ENCODE results near the gene MED12L. TPM values are rescaled to one million over a fixed set of nuclear protein-coding genes. Genes with fewer than 3 reads are reported as not detected.

The MED12L gene
- total and polyA plus RNA-seq, 2 donors from 2014 or later, result 0.13 to 0.82 TPM

DNA sequence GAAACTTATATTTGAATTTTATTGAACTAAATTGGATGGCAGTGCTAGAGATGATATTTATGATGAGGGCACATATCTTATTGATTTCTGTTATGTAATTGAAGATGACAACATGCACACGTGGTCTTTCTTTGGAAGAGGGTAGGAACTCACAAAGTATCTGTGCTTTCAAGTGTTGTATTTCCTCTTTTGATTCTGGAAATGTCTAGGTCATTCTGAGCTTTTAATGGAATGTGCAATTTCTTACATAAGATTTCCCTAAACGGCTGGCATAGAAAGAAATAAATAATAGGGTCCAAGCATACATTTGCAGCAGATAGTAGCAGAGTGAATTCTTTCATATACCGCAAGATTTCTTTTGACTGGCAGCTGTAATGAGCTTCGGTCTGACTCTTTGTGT is 127.7 kb downstream of the MED12L start:
- H3K9ac ChIP-seq (ENCODE audit: low read length in 3 of 3), result no peak overlapping the region
- no peak overlapping the region for H3K4me3 ChIP-seq (ENCODE audit: low read length in 3 of 3)
- no peak for TF ChIP-seq CTCF (IDR thresholded peaks at IDR 0.05; ENCODE audit: borderline replicate concordance, extremely low read depth, insufficient read depth)
- FAIRE-seq (no peak), DNase-seq (no peak)
- no peaks in the 10 kb centered on the region for H3K36me3 ChIP-seq (ENCODE audit: control insufficient read depth in 2 of 3, insufficient read depth in 3 of 3, low read length in 3 of 3)
- H3K4me1 ChIP-seq (ENCODE audit: control insufficient read depth in 2 of 3, insufficient read depth in 2 of 3, low read depth in 1 of 3, low read length in 3 of 3), result no peaks in the 10 kb centered on the region
- no peaks in the 10 kb centered on the region for H3K9me3 ChIP-seq (ENCODE audit: control insufficient read depth in 2 of 3, insufficient read depth in 1 of 3, low read length in 3 of 3)
- H3K27me3 ChIP-seq (ENCODE audit: control insufficient read depth, insufficient read depth, low read length), result no peaks in the 10 kb centered on the region
- no peak overlapping the region for H3K27ac ChIP-seq (ENCODE audit: low read depth in 2 of 2, low read length in 2 of 2)
- intact Hi-C loops (cut with DNase I), result no loop called here

DNA sequence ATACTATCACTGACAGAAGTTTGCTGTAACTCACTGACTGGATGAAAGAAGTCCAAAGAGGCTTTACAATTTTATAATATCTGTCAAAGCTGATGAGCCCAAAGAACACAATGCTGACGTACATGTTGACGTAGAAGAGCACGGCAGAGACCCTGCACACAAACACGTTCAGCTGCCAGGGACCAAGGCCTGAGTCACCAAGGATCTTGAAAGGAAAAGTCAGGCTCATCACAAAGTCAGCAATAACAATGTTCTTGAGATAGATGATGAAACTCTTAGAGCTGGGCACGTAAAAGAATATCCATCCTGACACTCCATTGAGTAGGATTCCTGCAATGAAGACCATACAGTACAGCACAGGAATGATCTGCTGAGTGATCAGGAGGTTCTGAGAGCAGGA is 128.4 kb downstream of the MED12L start:
- Histone ChIP-seq H3K27me3 (ENCODE audit: control insufficient read depth, insufficient read depth, low read length) (no peaks in the 10 kb centered on the region), H3K27ac (ENCODE audit: low read depth in 2 of 2, low read length in 2 of 2) (no peak overlapping the region), H3K9ac (ENCODE audit: low read length in 3 of 3) (no peak overlapping the region), H3K4me3 (ENCODE audit: low read length in 3 of 3) (no peak overlapping the region), H3K9me3 (ENCODE audit: control insufficient read depth in 2 of 3, insufficient read depth in 1 of 3, low read length in 3 of 3) (no peaks in the 10 kb centered on the region), H3K36me3 (ENCODE audit: control insufficient read depth in 2 of 3, insufficient read depth in 3 of 3, low read length in 3 of 3) (no peaks in the 10 kb centered on the region), H3K4me1 (ENCODE audit: control insufficient read depth in 2 of 3, insufficient read depth in 2 of 3, low read depth in 1 of 3, low read length in 3 of 3) (no peaks in the 10 kb centered on the region)
- DNase-seq (no peak), FAIRE-seq (no peak)
- intact Hi-C loops (cut with DNase I), result no loop called here
- TF ChIP-seq CTCF (IDR thresholded peaks at IDR 0.05; ENCODE audit: borderline replicate concordance, extremely low read depth, insufficient read depth), result no peak

- intact Hi-C loops (cut with DNase I), result no loop called here
Observed at GRCh38 chr3:151214459-151214858, 129.0 kb downstream of the MED12L start.

More at GRCh38 chr3:151214459-151214858, 129.0 kb downstream of the MED12L start:
- TF ChIP-seq CTCF (IDR thresholded peaks at IDR 0.05; ENCODE audit: borderline replicate concordance, extremely low read depth, insufficient read depth), result no peak
- Histone ChIP-seq H3K4me3 (ENCODE audit: low read length in 3 of 3) (no peak overlapping the region), H3K9ac (ENCODE audit: low read length in 3 of 3) (no peak overlapping the region), H3K4me1 (ENCODE audit: control insufficient read depth in 2 of 3, insufficient read depth in 2 of 3, low read depth in 1 of 3, low read length in 3 of 3) (no peaks in the 10 kb centered on the region), H3K27ac (ENCODE audit: low read depth in 2 of 2, low read length in 2 of 2) (no peak overlapping the region), H3K36me3 (ENCODE audit: control insufficient read depth in 2 of 3, insufficient read depth in 3 of 3, low read length in 3 of 3) (no peaks in the 10 kb centered on the region), H3K27me3 (ENCODE audit: control insufficient read depth, insufficient read depth, low read length) (no peaks in the 10 kb centered on the region), H3K9me3 (ENCODE audit: control insufficient read depth in 2 of 3, insufficient read depth in 1 of 3, low read length in 3 of 3) (no peaks in the 10 kb centered on the region)
- DNase-seq (no peak), FAIRE-seq (no peak)

Data from kidney (tissue), 14 donors.